ENCODE data around the gene ASH1L.

The ASH1L gene

GRCh38 chr1:155562581-155563376, at the start of gene ASH1L (continued):
- TF ChIP-seq ZNF426 (tag by site-specific recombination; IDR thresholded peaks at IDR 0.05): no peak
- TF ChIP-seq ZNF624 (tag by site-specific recombination; IDR thresholded peaks at IDR 0.05): no peak
- TF ChIP-seq ZNF211 (tag by site-specific recombination; IDR thresholded peaks at IDR 0.05; ENCODE audit: low read depth): no peak
- TF ChIP-seq ZSCAN23 (tag by site-specific recombination; IDR thresholded peaks at IDR 0.05): no peak; the same call in none of the 2 replicates
- peak; percentile 53 for TF ChIP-seq ZNF561 (tag by site-specific recombination; IDR thresholded peaks at IDR 0.05; ENCODE audit: borderline replicate concordance)
- peak; percentile 41; the same call in 1 of the 2 replicates for TF ChIP-seq REST (tag by site-specific recombination; IDR thresholded peaks at IDR 0.05)
- TF ChIP-seq ZNF133 (tag by site-specific recombination; IDR thresholded peaks at IDR 0.05): no peak
- no peak for TF ChIP-seq ZNF837 (tag by site-specific recombination; IDR thresholded peaks at IDR 0.05)
- TF ChIP-seq SP7 (tag by site-specific recombination; IDR thresholded peaks at IDR 0.05): peak; percentile 94
- TF ChIP-seq PBX3 (CRISPR knock-in tag; IDR thresholded peaks at IDR 0.05): peak; percentile 45
- no peak; the same call in 1 of the 2 replicates for TF ChIP-seq ZSCAN30 (tag by site-specific recombination; IDR thresholded peaks at IDR 0.05)
- peak; percentile 36; the same call in 1 of the 2 replicates for TF ChIP-seq BCL11A (tag by site-specific recombination; IDR thresholded peaks at IDR 0.05; ENCODE audit: low read depth)
- TF ChIP-seq ZNF157 (tag by site-specific recombination; IDR thresholded peaks at IDR 0.05): no peak
- 0 out of 2 replicates have a peak, but pooled peaks have one; percentile 34 for TF ChIP-seq KLF10 (tag by site-specific recombination; IDR thresholded peaks at IDR 0.05)
- TF ChIP-seq ZNF658 (tag by site-specific recombination; IDR thresholded peaks at IDR 0.05): no peak
- TF ChIP-seq ELK4 (IDR thresholded peaks at IDR 0.05; ENCODE audit: borderline replicate concordance, low read depth, low read length): no peak
- TF ChIP-seq ZNF274 (IDR thresholded peaks at IDR 0.05; ENCODE audit: low read length): no peak
- TF ChIP-seq ZNF274 (tag by site-specific recombination; IDR thresholded peaks at IDR 0.05; ENCODE audit: borderline replicate concordance): no peak
- TF ChIP-seq ZNF335 (tag by site-specific recombination; conservative IDR thresholded peaks at IDR 0.05): peak; percentile 60
- TF ChIP-seq ZFP41 (tag by site-specific recombination; IDR thresholded peaks at IDR 0.05; ENCODE audit: borderline replicate concordance): no peak
- no peak for TF ChIP-seq ZNF670 (tag by site-specific recombination; IDR thresholded peaks at IDR 0.05; ENCODE audit: low read depth)
- 0 out of 2 replicates have a peak, but pooled peaks have one; percentile 48 for TF ChIP-seq ZSCAN18 (tag by site-specific recombination; IDR thresholded peaks at IDR 0.05)
- TF ChIP-seq, protein P1, sequence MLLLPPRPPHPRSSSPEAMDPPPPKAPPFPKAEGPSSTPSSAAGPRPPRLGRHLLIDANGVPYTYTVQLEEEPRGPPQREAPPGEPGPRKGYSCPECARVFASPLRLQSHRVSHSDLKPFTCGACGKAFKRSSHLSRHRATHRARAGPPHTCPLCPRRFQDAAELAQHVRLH (tag by site-specific recombination; IDR thresholded peaks at IDR 0.05): 0 out of 2 replicates have a peak, but pooled peaks have one; percentile 8
- no peak for TF ChIP-seq ZNF707 (tag by site-specific recombination; IDR thresholded peaks at IDR 0.05)
- TF ChIP-seq ZNF830 (tag by site-specific recombination; IDR thresholded peaks at IDR 0.05; ENCODE audit: low read depth): no peak
- no peak for TF ChIP-seq ZNF350 (tag by site-specific recombination; IDR thresholded peaks at IDR 0.05)
- no peak for TF ChIP-seq GLI2 (tag by site-specific recombination; IDR thresholded peaks at IDR 0.05; ENCODE audit: borderline replicate concordance, low read depth)
- TF ChIP-seq ZNF23 (tag by site-specific recombination; IDR thresholded peaks at IDR 0.05; ENCODE audit: borderline replicate concordance): no peak
- TF ChIP-seq FEZF1 (tag by site-specific recombination; IDR thresholded peaks at IDR 0.05): no peak
- no peak for TF ChIP-seq SETDB1 (IDR thresholded peaks at IDR 0.05; ENCODE audit: insufficient read length, low read length)
- no peak for TF ChIP-seq ZNF16 (tag by site-specific recombination; IDR thresholded peaks at IDR 0.05; ENCODE audit: low read depth)
- peak; percentile 87 for TF ChIP-seq ZNF324 (tag by site-specific recombination; IDR thresholded peaks at IDR 0.05)
- TF ChIP-seq ZNF843 (tag by site-specific recombination; IDR thresholded peaks at IDR 0.05): peak; percentile 70
- no peak for TF ChIP-seq ZNF555 (tag by site-specific recombination; conservative IDR thresholded peaks at IDR 0.05)
